PC-9 (cell line): ENCODE results near the gene VEZT.

ENCODE experiments used
- EZH2 ChIP-seq: fragments of 200-600 bp; sonication (generic); IDR thresholded peaks from 2 replicates; pipeline ENCODE4 v1.8.0; 2017; ENCODE audit warnings: antibody characterized with exemption, low read depth
- TF ChIP-seq, protein P1 (sequence below): fragments of 200-600 bp; sonication (generic); conservative IDR thresholded peaks from 2 replicates; pipeline ENCODE4 v1.6.1; 2017; ENCODE audit warnings: mixed run types, antibody characterized with exemption, mild to moderate bottlenecking, moderate library complexity

GRCh38 chr12:95212586-95212985 lies 5.0 kb upstream of the VEZT start:
- TF ChIP-seq, protein P1, sequence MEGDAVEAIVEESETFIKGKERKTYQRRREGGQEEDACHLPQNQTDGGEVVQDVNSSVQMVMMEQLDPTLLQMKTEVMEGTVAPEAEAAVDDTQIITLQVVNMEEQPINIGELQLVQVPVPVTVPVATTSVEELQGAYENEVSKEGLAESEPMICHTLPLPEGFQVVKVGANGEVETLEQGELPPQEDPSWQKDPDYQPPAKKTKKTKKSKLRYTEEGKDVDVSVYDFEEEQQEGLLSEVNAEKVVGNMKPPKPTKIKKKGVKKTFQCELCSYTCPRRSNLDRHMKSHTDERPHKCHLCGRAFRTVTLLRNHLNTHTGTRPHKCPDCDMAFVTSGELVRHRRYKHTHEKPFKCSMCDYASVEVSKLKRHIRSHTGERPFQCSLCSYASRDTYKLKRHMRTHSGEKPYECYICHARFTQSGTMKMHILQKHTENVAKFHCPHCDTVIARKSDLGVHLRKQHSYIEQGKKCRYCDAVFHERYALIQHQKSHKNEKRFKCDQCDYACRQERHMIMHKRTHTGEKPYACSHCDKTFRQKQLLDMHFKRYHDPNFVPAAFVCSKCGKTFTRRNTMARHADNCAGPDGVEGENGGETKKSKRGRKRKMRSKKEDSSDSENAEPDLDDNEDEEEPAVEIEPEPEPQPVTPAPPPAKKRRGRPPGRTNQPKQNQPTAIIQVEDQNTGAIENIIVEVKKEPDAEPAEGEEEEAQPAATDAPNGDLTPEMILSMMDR, result no peak
- TF ChIP-seq EZH2, result no peak
